ENCODE data around the gene CATSPERB. TPM values are rescaled to one million over a fixed set of nuclear protein-coding genes. Genes with fewer than 3 reads are reported as not detected.
"Not testable (repeated sequence)": the region's sequence is repeated elsewhere in the genome, so short reads cannot be mapped to it uniquely, and the experiment has no call there.

Gene CATSPERB
- total RNA-seq, 1 donor from 2014 or later: not detected

- not testable (repeated sequence) for DNase-seq (ENCODE audit: low read depth)
Observed at GRCh38 chr14:91677687-91678086, 54.2 kb downstream of the CATSPERB start.

DNA sequence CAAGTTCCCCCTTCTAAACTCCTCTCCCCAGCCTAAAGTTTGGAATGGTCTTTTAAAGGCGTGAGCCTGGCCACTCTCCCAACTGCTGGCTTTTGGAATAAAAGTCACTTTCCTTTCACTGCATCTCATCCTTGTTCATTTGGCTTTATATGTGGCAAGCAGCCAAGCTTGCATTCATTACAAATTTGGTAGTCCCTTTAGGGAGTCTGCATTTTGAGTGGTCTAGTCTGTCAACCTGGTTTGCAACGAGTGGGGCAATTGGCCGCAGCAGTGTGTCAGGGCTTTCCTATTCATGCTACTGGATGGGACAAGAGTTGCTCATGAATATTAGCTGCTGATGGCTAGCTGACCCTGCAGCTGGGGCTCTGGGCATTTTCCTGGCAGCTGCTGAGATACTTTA lies 57.0 kb downstream of the CATSPERB start:
- DNase-seq (ENCODE audit: low read depth): no peak

DNA sequence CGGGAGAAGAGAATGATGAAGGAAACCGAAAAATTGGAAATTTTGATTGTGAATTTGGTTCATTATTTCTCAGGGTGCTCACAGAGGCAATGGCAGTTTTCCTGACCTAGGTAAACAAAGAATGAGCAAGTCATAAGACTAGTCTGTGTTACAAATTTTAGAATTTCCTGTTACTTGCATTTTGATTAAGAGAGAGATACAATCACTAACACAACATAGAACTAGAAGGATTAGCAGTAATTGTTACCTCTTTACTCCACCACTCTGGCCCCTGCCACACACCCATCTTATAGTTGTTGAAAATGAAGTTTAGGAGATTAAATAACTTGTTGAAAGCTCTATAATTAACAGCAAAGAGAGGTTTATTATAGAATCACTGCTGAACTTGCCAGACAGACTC lies 62.0 kb downstream of the CATSPERB start:
- no peak for DNase-seq (ENCODE audit: low read depth)

DNA sequence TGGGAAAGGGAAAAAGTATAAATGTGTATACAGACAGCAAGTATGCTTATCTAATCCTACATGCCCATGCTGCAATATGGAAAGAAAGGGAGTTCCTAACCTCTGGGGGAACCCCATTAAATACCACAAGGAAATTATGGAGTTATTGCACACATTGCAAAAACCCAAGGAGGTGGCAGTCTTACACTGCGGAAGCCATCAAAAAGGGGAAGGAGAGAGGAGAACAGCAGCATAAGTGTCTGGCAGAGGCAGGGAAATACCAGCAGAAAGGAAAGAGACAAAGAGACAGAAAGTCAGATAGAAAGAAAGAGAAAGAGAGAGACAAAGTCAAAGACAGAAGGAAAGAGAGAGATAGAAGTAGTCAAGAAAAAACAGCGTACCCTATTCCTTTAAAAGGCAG lies 64.8 kb downstream of the CATSPERB start:
- not testable (repeated sequence) for DNase-seq (ENCODE audit: low read depth)

- DNase-seq (ENCODE audit: low read depth): no peak
Observed at GRCh38 chr14:91660790-91661189, 71.1 kb downstream of the CATSPERB start.

- DNase-seq (ENCODE audit: low read depth): no peak
Observed at GRCh38 chr14:91654836-91655235, 77.0 kb downstream of the CATSPERB start.

GRCh38 chr14:91653451-91653850 lies 78.4 kb downstream of the CATSPERB start:
- no peak for DNase-seq (ENCODE audit: low read depth)

DNA sequence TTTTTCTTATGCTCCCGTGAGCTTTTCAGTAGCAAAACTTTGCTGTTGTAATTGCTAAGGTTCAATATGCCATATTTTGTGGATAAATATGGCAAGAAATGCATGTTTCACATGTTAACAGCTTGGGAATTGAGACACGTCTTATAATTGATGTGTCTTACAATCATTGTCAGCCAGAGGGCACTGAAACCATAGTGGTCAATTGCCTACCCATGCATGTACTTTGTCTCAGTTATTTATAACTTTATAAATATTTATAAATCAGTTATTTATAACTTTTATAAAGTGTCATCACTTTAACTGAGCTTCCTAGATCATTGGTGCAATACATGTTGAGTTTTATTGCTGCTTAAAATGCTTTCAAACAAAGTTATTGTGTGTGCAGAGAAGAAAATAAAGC lies 82.0 kb downstream of the CATSPERB start:
- peak; percentile 32 for DNase-seq (ENCODE audit: low read depth)

DNA sequence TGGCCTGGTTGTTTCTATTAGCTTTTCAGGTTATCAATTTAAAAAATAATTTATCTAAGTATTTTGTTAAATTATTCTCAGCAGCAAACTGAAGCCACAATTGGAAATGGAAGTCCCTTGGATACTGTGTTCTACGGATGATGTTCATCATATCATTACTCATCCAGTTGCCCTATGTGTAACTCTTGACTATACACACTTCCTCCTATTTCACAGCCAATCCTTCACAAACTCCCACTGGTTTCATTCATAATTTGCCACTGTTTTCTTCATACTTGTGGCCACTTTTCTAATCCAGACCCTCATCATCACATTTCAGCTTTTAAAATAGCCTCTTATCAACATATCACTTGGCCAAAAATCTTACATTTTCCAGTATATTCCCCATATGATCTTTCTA lies 84.0 kb downstream of the CATSPERB start:
- DNase-seq (ENCODE audit: low read depth): no peak

DNA sequence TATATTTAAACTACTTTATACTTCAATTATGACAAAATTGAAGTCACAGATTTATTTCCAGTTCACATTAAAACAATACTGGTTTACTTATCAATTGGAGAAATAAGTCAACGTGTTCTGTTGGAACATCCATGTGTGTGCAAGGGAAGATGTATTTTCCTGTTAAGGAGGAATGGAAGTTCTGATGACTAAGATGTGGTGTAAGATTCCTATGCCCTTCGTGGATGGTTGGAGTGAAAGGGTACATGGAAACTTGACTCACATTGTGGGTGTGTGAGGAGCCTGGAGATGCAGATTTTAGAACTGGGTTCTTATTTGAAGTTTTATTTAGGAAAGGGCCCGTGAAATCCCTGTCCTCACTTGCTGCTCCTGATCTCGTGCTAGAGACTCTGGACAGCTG lies 95.3 kb downstream of the CATSPERB start:
- DNase-seq (ENCODE audit: low read depth): peak; percentile 19

- no peak for DNase-seq (ENCODE audit: low read depth)
Observed at GRCh38 chr14:91624757-91625156, 107.1 kb downstream of the CATSPERB start.

GRCh38 chr14:91614187-91614586 lies 117.7 kb downstream of the CATSPERB start:
- DNase-seq (ENCODE audit: low read depth): no peak

DNA sequence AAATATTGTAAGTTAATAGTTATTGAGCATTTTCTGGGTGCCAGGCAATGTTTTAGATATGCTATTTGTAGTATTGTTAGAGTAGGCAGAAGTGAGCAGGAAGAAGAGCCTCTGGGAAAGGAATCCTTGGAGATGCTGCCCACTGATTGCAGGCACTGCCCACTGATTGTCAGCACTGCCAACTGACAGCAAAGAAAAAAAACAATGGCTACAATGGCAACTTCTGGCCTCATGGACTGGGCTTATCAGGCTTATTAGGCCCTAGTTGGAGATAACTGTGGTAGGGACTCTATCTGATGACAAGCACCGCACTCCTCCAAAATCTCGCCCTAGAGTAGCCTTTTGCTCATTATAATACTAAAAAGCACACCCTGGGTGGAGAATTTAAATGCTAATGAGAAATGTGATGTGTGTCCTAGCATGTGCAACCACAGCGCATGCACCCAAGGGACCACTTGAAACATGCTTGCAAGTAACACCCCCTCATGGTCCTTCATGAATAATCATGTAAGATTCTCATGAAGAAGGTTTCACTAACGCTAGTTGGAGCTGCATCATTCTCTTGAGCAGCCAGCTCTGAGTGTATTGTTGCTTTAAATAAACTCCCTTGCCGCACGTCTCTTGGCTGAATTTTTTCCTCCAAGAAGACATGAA lies 118.3 kb downstream of the CATSPERB start:
- no peak for DNase-seq (ENCODE audit: low read depth)

DNA sequence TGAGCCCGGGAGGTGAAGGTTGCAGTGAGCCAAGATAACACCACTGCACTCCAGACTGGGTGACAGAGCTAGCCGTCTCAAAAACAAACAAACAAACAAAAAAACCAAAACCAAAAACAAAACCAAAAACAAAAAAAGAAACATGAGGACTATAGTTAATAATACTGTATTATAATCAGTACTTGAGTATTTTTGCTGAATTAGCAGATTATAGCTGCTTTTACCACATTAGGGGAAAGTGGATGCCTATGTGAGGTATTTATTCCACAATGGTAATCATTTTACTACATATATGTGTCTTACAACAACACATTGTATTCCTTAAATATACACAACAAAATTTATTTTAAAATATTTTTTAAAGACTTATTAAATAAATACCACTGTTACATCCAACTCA lies 120.4 kb downstream of the CATSPERB start:
- DNase-seq (ENCODE audit: low read depth): no peak

DNA sequence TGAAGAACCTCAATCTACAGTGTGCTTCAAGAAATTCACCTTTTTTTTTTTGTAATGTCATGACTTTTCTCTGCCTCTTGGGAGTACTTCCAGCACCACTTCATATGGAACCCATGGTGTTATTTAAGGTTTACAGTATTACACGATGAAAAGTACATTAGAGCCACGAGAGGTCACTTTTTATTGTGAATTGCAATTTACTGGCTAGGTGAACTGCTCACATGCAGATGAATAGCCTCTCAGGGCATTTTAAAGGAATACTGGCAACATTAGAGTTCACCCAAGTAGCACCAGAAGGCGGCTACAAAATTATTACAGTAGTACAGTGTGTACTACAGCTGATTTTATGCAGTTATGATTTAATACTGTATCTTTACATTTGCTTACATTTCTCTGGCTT lies 122.7 kb downstream of the CATSPERB start:
- DNase-seq (ENCODE audit: low read depth): no peak

DNA sequence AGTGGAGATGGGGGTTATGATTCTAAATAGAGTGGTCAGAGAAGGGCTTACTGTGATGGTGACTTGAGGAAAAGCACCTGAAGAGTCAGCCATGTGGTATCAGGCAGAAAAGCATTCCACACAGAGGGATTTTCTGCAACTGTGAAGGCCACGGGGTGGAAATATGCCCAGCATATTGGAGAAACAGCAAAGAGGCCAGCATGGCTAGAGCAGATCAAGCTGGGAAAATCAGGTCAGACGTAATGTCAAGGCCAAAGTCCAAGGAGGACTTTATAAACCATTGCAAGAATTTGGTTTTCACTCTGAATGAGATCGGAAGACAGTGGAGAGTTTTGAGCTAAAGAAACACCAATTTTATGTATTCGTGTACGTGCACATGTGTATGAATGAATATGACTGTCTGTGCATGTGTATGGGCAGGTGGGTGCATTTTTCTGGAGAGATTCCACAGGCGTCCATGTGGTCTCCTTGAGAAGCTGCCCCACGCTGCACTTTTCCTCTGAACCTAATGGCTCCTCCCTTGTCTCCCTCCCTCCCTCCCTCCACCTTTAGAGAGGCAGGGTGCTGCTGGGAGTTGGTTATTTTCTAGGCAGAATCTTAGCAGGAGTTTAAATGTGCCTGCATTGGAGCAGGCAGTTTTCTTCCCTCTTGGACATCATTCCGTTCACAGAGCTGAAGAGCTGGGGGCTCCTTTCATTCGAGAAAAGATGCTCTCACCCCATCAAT lies 124.4 kb downstream of the CATSPERB start:
- no peak for DNase-seq (ENCODE audit: low read depth)

DNA sequence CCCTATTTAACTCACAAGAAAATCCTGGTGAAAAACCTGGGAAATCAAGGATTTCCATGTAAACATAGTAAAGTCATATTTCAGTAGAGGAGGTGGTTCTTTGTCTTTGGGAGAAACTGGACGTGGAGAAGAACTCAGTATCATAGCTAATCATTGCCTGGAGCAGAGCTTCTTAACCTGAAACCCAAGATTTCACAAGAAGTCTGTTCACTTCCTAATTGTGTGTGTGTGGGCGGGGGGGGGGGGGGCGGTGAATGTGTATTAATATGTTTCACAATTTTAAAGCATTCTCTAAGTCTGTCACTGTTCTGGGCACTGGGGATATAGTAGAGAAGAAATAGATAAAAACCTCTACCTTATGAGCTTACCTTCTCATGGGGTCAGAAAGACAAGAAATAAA lies 125.0 kb downstream of the CATSPERB start:
- DNase-seq (ENCODE audit: low read depth): no peak

DNA sequence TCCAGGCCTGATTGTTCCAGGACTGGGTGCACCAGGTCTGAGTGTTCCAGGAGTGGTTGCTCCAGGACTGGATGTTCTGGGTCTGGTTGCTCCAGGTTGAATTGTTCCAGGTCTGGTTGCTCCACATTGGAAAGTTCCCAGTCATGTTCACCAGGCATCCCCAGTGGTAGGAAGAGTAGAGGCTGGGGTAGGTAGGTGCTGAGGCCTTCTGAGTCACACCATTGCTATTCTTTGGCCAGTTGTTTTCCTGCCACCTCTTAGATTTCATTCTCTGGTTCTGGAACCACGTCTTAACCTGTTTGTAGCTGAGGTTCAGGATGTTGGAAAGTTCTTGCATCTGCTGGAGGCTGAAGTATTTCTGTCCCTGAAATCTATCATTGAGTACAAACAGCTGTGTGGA lies 127.3 kb downstream of the CATSPERB start:
- not testable (repeated sequence) for DNase-seq (ENCODE audit: low read depth)

- no peak for DNase-seq (ENCODE audit: low read depth)
Observed at GRCh38 chr14:91599994-91600393, 131.9 kb downstream of the CATSPERB start.

GRCh38 chr14:91595736-91596135 lies 136.2 kb downstream of the CATSPERB start:
- no peak for DNase-seq (ENCODE audit: low read depth)

GRCh38 chr14:91593957-91594356 lies 137.9 kb downstream of the CATSPERB start:
- DNase-seq (ENCODE audit: low read depth): not testable (repeated sequence)

GRCh38 chr14:91586410-91586809 lies 145.5 kb downstream of the CATSPERB start:
- no peak for DNase-seq (ENCODE audit: low read depth)

DNA sequence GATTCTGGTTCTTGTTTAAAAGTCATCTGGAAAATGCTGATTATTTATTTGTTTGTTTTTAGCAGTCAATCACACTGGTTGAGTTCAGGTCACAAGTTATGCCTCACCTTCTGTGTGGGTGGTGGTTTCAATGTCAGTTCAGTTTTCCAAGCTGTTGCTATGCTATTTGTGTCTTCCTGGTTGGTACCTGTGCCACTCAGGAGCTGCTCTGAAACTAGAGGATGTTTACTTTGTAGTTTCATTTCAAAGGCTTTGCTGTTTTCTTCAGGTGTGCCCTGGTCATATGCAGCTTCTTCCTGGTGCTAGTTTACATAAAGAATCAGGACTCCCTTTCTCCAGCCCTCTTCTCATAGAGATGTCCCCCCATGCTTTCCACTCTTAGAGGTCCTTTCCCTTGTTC lies 146.0 kb downstream of the CATSPERB start:
- DNase-seq (ENCODE audit: low read depth): no peak
